Measurements from ENCODE around the gene NAB2. TPM values are rescaled to one million over a fixed set of nuclear protein-coding genes. Genes with fewer than 3 reads are reported as not detected.

The NAB2 gene
- total RNA-seq, 1 experiment from 2014 or later, result 16.4 TPM

- intact Hi-C loops (cut with micrococcal nuclease; ENCODE audit: unreplicated experiment), result no loop called here
- TF ChIP-seq, protein P1, sequence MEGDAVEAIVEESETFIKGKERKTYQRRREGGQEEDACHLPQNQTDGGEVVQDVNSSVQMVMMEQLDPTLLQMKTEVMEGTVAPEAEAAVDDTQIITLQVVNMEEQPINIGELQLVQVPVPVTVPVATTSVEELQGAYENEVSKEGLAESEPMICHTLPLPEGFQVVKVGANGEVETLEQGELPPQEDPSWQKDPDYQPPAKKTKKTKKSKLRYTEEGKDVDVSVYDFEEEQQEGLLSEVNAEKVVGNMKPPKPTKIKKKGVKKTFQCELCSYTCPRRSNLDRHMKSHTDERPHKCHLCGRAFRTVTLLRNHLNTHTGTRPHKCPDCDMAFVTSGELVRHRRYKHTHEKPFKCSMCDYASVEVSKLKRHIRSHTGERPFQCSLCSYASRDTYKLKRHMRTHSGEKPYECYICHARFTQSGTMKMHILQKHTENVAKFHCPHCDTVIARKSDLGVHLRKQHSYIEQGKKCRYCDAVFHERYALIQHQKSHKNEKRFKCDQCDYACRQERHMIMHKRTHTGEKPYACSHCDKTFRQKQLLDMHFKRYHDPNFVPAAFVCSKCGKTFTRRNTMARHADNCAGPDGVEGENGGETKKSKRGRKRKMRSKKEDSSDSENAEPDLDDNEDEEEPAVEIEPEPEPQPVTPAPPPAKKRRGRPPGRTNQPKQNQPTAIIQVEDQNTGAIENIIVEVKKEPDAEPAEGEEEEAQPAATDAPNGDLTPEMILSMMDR (IDR thresholded peaks at IDR 0.05; ENCODE audit: insufficient read depth in 1 of 2, low read depth in 1 of 2, low read length in 1 of 2, severe bottlenecking in 1 of 2, unreplicated experiment in 1 of 2), result no peak
- Histone ChIP-seq H3K36me3 (ENCODE audit: control insufficient read depth, insufficient read depth, low read length) (no peaks in the 10 kb centered on the region), H3K27me3 (replicated peaks; ENCODE audit: control insufficient read depth, insufficient read depth, low read length) (no peaks in the 10 kb centered on the region), H3K4me3 (ENCODE audit: low read depth, low read length) (peak overlapping the region; percentile 90), H3K9me3 (no peaks in the 10 kb centered on the region), H3K4me1 (peaks cover 51% of the 10 kb centered on the region)
- no peaks in the 10 kb centered on the region for H3K27me3 Mint-ChIP-seq (ENCODE audit: insufficient read depth, unreplicated experiment)
- ChIA-PET POLR2A (interaction anchor here (0.7 kb wide), 1 partner anchor 17 kb away, joined by 3 read pairs; no protein-coding TSS in a partner anchor), CTCF (interaction anchor here (1.0 to 2.7 kb wide), 3 partner anchors 9 to 114 kb away, joined by 3 to 35 read pairs (median 7); partner anchors contain the start of gene LRP1-AS)
- no peak for DNase-seq
- H3K36me3 Mint-ChIP-seq (ENCODE audit: insufficient read depth, unreplicated experiment), result peaks cover 30% of the 10 kb centered on the region
- peaks cover 51% of the 10 kb centered on the region for H3K4me1 Mint-ChIP-seq (ENCODE audit: low read depth, unreplicated experiment)
- BruUV-seq (replicated peaks), result no TSS peak
- peak overlapping the region; percentile 88 for H3K4me3 Mint-ChIP-seq (ENCODE audit: unreplicated experiment)
- peaks cover 3% of the 10 kb centered on the region for H3K9me3 Mint-ChIP-seq (ENCODE audit: unreplicated experiment)
- H3K27ac Mint-ChIP-seq (ENCODE audit: unreplicated experiment), result peak overlapping the region; percentile 43
Measured at GRCh38 chr12:57129321-57129842, 40.5 kb downstream of the NAB2 start.

DNA sequence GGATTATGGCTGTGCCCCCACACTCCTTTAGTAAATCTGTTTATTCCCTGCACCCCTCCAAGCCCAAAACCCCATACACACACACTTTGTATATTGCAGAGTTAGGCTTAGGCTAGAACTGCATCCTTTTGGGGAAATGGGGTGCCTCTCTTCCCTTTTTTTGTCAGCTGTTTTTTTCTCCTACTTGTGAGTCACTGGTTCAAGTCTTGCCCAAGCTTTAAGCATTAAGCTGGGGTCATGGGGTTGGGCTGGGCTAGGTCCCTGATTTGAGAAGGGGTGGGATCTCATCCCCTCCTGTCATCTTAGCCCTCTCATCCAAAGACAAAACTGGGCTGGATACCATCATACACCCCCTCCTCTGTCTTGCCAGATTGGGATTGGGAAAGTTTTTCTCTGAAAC, 41.0 kb downstream of the NAB2 start:
- intact Hi-C loops (cut with micrococcal nuclease; ENCODE audit: unreplicated experiment), result no loop called here
- DNase-seq, result no peak
- Histone ChIP-seq H3K9me3 (no peaks in the 10 kb centered on the region), H3K4me1 (peaks cover 51% of the 10 kb centered on the region), H3K4me3 (ENCODE audit: low read depth, low read length) (peak overlapping the region; percentile 90), H3K27me3 (replicated peaks; ENCODE audit: control insufficient read depth, insufficient read depth, low read length) (no peaks in the 10 kb centered on the region), H3K36me3 (ENCODE audit: control insufficient read depth, insufficient read depth, low read length) (no peaks in the 10 kb centered on the region)
- Mint-ChIP-seq H3K4me1 (ENCODE audit: low read depth, unreplicated experiment) (peaks cover 54% of the 10 kb centered on the region), H3K9me3 (ENCODE audit: unreplicated experiment) (no peaks in the 10 kb centered on the region), H3K27me3 (ENCODE audit: insufficient read depth, unreplicated experiment) (no peaks in the 10 kb centered on the region), H3K4me3 (ENCODE audit: unreplicated experiment) (peak overlapping the region; percentile 88), H3K36me3 (ENCODE audit: insufficient read depth, unreplicated experiment) (peaks cover 33% of the 10 kb centered on the region), H3K27ac (ENCODE audit: unreplicated experiment) (peak overlapping the region; percentile 43)
- ChIA-PET CTCF (no interaction called here), POLR2A (interaction anchor here (0.7 kb wide), 1 partner anchor 17 kb away, joined by 3 read pairs; no protein-coding TSS in a partner anchor)
- TF ChIP-seq, protein P1 (IDR thresholded peaks at IDR 0.05; ENCODE audit: insufficient read depth in 1 of 2, low read depth in 1 of 2, low read length in 1 of 2, severe bottlenecking in 1 of 2, unreplicated experiment in 1 of 2), result no peak
- TSS peak; percentile 39 for BruUV-seq (replicated peaks)

- peak in 1 of 2 experiments; percentile 31 for DNase-seq
- POLR2A ChIA-PET, result no interaction called here
- H3K4me1 ChIP-seq, result peaks cover 51% of the 10 kb centered on the region
- CTCF ChIA-PET, result interaction anchor here (0.6 to 0.8 kb wide), 2 partner anchors 19 to 324 kb away, joined by 3 read pairs; partner anchors contain the start of gene INHBE
- Mint-ChIP-seq H3K36me3 (ENCODE audit: insufficient read depth, unreplicated experiment) (peaks cover 35% of the 10 kb centered on the region), H3K4me3 (ENCODE audit: unreplicated experiment) (peak overlapping the region; percentile 59), H3K27me3 (ENCODE audit: insufficient read depth, unreplicated experiment) (no peaks in the 10 kb centered on the region), H3K27ac (ENCODE audit: unreplicated experiment) (no peak overlapping the region), H3K9me3 (ENCODE audit: unreplicated experiment) (no peaks in the 10 kb centered on the region), H3K4me1 (ENCODE audit: low read depth, unreplicated experiment) (peaks cover 54% of the 10 kb centered on the region)
- TF ChIP-seq, protein P1 (IDR thresholded peaks at IDR 0.05; ENCODE audit: insufficient read depth in 1 of 2, low read depth in 1 of 2, low read length in 1 of 2, severe bottlenecking in 1 of 2, unreplicated experiment in 1 of 2), result no peak
- no peaks in the 10 kb centered on the region for H3K36me3 ChIP-seq (ENCODE audit: control insufficient read depth, insufficient read depth, low read length)
- intact Hi-C loops (cut with micrococcal nuclease; ENCODE audit: unreplicated experiment), result no loop called here
- H3K9me3 ChIP-seq, result no peaks in the 10 kb centered on the region
- no peaks in the 10 kb centered on the region for H3K27me3 ChIP-seq (replicated peaks; ENCODE audit: control insufficient read depth, insufficient read depth, low read length)
- H3K4me3 ChIP-seq (ENCODE audit: low read depth, low read length), result peak overlapping the region; percentile 7; the same call in 1 of the 2 replicates
- no TSS peak for BruUV-seq (replicated peaks)
Measured at GRCh38 chr12:57130941-57131340, 42.0 kb downstream of the NAB2 start.
